ENCODE measurements around the gene SHKBP1. TPM values are rescaled to one million over a fixed set of nuclear protein-coding genes. Genes with fewer than 3 reads are reported as not detected.

SHKBP1 gene
- total RNA-seq, 5 donors from 2014 or later (not counting 1 experiment from before 2014, with no cell fraction given), result 117 to 153 (median 142) TPM

GRCh38 chr19:40601134-40601974, 24.7 kb downstream of the SHKBP1 start, which contains the start of gene LTBP4:
Gene LTBP4, plus strand, starts transcription at chr19:40601369. Its CDS starts 19 bp downstream, at chr19:40601388.
- CTCF ChIA-PET, result interaction anchor here (0.6 to 2.7 kb wide), 6 partner anchors 8 to 466 kb away, joined by 3 to 7 read pairs (median 5); no protein-coding TSS in a partner anchor

GRCh38 chr19:40603071-40603388, 26.4 kb downstream of the SHKBP1 start:
- Histone ChIP-seq H3K27me3 (replicated peaks in 1 of 2; ENCODE audit: control insufficient read depth in 2 of 2, extremely low read depth in 1 of 2, insufficient read depth in 2 of 2, low read length in 1 of 2) (peaks cover 4 to 50% of the 10 kb centered on the region in 2 experiments), H3K27ac (ENCODE audit: low read length) (no peak overlapping the region), H3K36me3 (ENCODE audit: control insufficient read depth in 2 of 2, extremely low read depth in 1 of 2, insufficient read depth in 1 of 2, low read length in 1 of 2) (no peaks in the 10 kb centered on the region), H3K9me3 (no peaks in the 10 kb centered on the region), H3K4me3 (ENCODE audit: control insufficient read depth in 1 of 2, extremely low read depth in 1 of 2, low read length in 1 of 2) (no peak overlapping the region), H3K4me1 (ENCODE audit: control insufficient read depth in 1 of 2, extremely low read depth in 1 of 2, insufficient read depth in 2 of 2, low read length in 2 of 2) (peaks cover 19 to 94% of the 10 kb centered on the region in 2 experiments)
- POLR2A ChIA-PET, result no interaction called here
- Mint-ChIP-seq H3K9me3 (no peaks in the 10 kb centered on the region), H3K4me3 (peak overlapping the region in 2 of 3 donors; percentile 32 to 84), H3K27me3 (peaks cover 17 to 32% of the 10 kb centered on the region in 2 donors), H3K4me1 (peaks cover 67 to 78% (median 72%) of the 10 kb centered on the region in 3 donors), H3K27ac (peak overlapping the region; percentile 79 to 94), H3K36me3 (no peaks in the 10 kb centered on the region)
- no CpG with 5 or more reads among the region's 2 CpGs for WGBS (ENCODE audit: insufficient coverage)
- DNase-seq (no peak), ATAC-seq (replicated peaks in 1 of 4) (no peak)
- CTCF ChIA-PET, result interaction anchor here (0.6 to 3.2 kb wide), 8 partner anchors 14 to 633 kb away, joined by 3 to 28 read pairs (median 6); partner anchors contain the start of genes BLVRB (in 1 of the 2), PSMC4 (in 1 of the 2) and SPTBN4 (in 1 of the 2)

More at GRCh38 chr19:40601134-40601974, 24.7 kb downstream of the SHKBP1 start, which contains the start of gene LTBP4:
- Mint-ChIP-seq H3K9me3 (no peaks in the 10 kb centered on the region), H3K4me3 (peak within 1 kb of the TSS; percentile 46 to 84 (median 47)), H3K4me1 (peaks cover 60 to 73% (median 69%) of the 10 kb centered on the region in 3 donors), H3K27me3 (peaks cover 22 to 40% of the 10 kb centered on the region in 2 donors), H3K36me3 (no peaks in the 10 kb centered on the region), H3K27ac (no peak within 1 kb of the TSS)
- Histone ChIP-seq H3K27ac (ENCODE audit: low read length) (no peak within 1 kb of the TSS), H3K9me3 (no peaks in the 10 kb centered on the region), H3K4me1 (ENCODE audit: control insufficient read depth in 1 of 2, extremely low read depth in 1 of 2, insufficient read depth in 2 of 2, low read length in 2 of 2) (peaks cover 19 to 95% of the 10 kb centered on the region in 2 experiments), H3K27me3 (replicated peaks in 1 of 2; ENCODE audit: control insufficient read depth in 2 of 2, extremely low read depth in 1 of 2, insufficient read depth in 2 of 2, low read length in 1 of 2) (peaks cover 6 to 66% of the 10 kb centered on the region in 2 experiments), H3K4me3 (ENCODE audit: control insufficient read depth in 1 of 2, extremely low read depth in 1 of 2, low read length in 1 of 2) (peak within 1 kb of the TSS; percentile 12 to 58), H3K36me3 (ENCODE audit: control insufficient read depth in 2 of 2, extremely low read depth in 1 of 2, insufficient read depth in 1 of 2, low read length in 1 of 2) (no peaks in the 10 kb centered on the region)
- WGBS (ENCODE audit: insufficient coverage), result 2% methylated on average over 62 of the region's 82 CpGs
- POLR2A ChIA-PET, result interaction anchor here in 1 of 2 donors (0.6 kb wide), 1 partner anchor 1796 kb away, joined by 3 read pairs; no protein-coding TSS in a partner anchor
- ATAC-seq (replicated peaks in 1 of 4), result no peak
- peak in 1 of 35 experiments; percentile 56 for DNase-seq

- Mint-ChIP-seq H3K4me3 (peak overlapping the region; percentile 80 to 84 (median 83)), H3K36me3 (no peaks in the 10 kb centered on the region), H3K9me3 (no peaks in the 10 kb centered on the region), H3K27ac (peak overlapping the region; percentile 79 to 94), H3K4me1 (peaks cover 70 to 76% (median 71%) of the 10 kb centered on the region in 3 donors), H3K27me3 (peaks cover 17 to 29% of the 10 kb centered on the region in 2 donors)
- Histone ChIP-seq H3K4me1 (ENCODE audit: control insufficient read depth in 1 of 2, extremely low read depth in 1 of 2, insufficient read depth in 2 of 2, low read length in 2 of 2) (peaks cover 17 to 94% of the 10 kb centered on the region in 2 experiments), H3K27me3 (replicated peaks in 1 of 2; ENCODE audit: control insufficient read depth in 2 of 2, extremely low read depth in 1 of 2, insufficient read depth in 2 of 2, low read length in 1 of 2) (peaks cover 4 to 45% of the 10 kb centered on the region in 2 experiments), H3K36me3 (ENCODE audit: control insufficient read depth in 2 of 2, extremely low read depth in 1 of 2, insufficient read depth in 1 of 2, low read length in 1 of 2) (no peaks in the 10 kb centered on the region), H3K9me3 (no peaks in the 10 kb centered on the region), H3K4me3 (ENCODE audit: control insufficient read depth in 1 of 2, extremely low read depth in 1 of 2, low read length in 1 of 2) (peak overlapping the region in 1 of 2 donors; percentile 57), H3K27ac (ENCODE audit: low read length) (peak overlapping the region; percentile 43)
- 6% methylated on average over 28 of the region's 43 CpGs for WGBS (ENCODE audit: insufficient coverage)
- ATAC-seq (replicated peaks in 1 of 4), result peak; percentile 70 to 78 (median 72)
- ChIA-PET CTCF (interaction anchor here (0.5 to 3.2 kb wide), 17 partner anchors 12 to 633 kb away, joined by 3 to 28 read pairs (median 3); partner anchors contain the start of genes BLVRB (in 1 of the 2), PSMC4 (in 1 of the 2) and SPTBN4 (in 1 of the 2)), POLR2A (interaction anchor here in 1 of 2 donors (0.6 to 0.8 kb wide), 3 partner anchors 25 to 198 kb away, joined by 3 to 6 read pairs (median 3); no protein-coding TSS in a partner anchor)
- peak; percentile 89 to 98 (median 96) for DNase-seq
These were observed 26.9 kb downstream of the SHKBP1 start for GRCh38 chr19:40603389-40604170.

GRCh38 chr19:40604171-40604646, 27.5 kb downstream of the SHKBP1 start:
- Mint-ChIP-seq H3K36me3 (no peaks in the 10 kb centered on the region), H3K4me1 (peaks cover 70 to 76% (median 74%) of the 10 kb centered on the region in 3 donors), H3K4me3 (peak overlapping the region; percentile 80 to 85 (median 84)), H3K9me3 (no peaks in the 10 kb centered on the region), H3K27ac (peak overlapping the region; percentile 79 to 94), H3K27me3 (peaks cover 17 to 24% of the 10 kb centered on the region in 2 donors)
- DNase-seq (no peak), ATAC-seq (replicated peaks in 1 of 4) (no peak)
- Histone ChIP-seq H3K9me3 (no peaks in the 10 kb centered on the region), H3K4me3 (ENCODE audit: control insufficient read depth in 1 of 2, extremely low read depth in 1 of 2, low read length in 1 of 2) (peak overlapping the region; percentile 46 to 57), H3K27me3 (replicated peaks in 1 of 2; ENCODE audit: control insufficient read depth in 2 of 2, extremely low read depth in 1 of 2, insufficient read depth in 2 of 2, low read length in 1 of 2) (peaks cover 4 to 39% of the 10 kb centered on the region in 2 experiments), H3K27ac (ENCODE audit: low read length) (peak overlapping the region; percentile 43), H3K36me3 (ENCODE audit: control insufficient read depth in 2 of 2, extremely low read depth in 1 of 2, insufficient read depth in 1 of 2, low read length in 1 of 2) (no peaks in the 10 kb centered on the region), H3K4me1 (ENCODE audit: control insufficient read depth in 1 of 2, extremely low read depth in 1 of 2, insufficient read depth in 2 of 2, low read length in 2 of 2) (peaks cover 21 to 94% of the 10 kb centered on the region in 2 experiments)
- WGBS (ENCODE audit: insufficient coverage), result 8% methylated on average over 18 of the region's 18 CpGs
- ChIA-PET CTCF (interaction anchor here (0.5 to 3.2 kb wide), 17 partner anchors 11 to 1160 kb away, joined by 3 to 28 read pairs (median 4); partner anchors contain the start of genes BLVRB (in 1 of the 2), PSMC4 (in 1 of the 2) and SPTBN4 (in 1 of the 2)), POLR2A (interaction anchor here in 1 of 2 donors (0.6 to 0.8 kb wide), 2 partner anchors 26 to 34 kb away, joined by 3 read pairs; no protein-coding TSS in a partner anchor)

- ATAC-seq (replicated peaks in 1 of 4) (no peak), DNase-seq (peak in 2 of 35 experiments; percentile 39 to 43)
- ChIA-PET POLR2A (no interaction called here), CTCF (interaction anchor here (0.5 to 3.2 kb wide), 9 partner anchors 12 to 1160 kb away, joined by 3 to 28 read pairs (median 5); no protein-coding TSS in a partner anchor)
- H3K9me3 ChIP-seq, result no peaks in the 10 kb centered on the region
- peaks cover 67 to 75% (median 71%) of the 10 kb centered on the region in 3 donors for H3K4me1 Mint-ChIP-seq
- 27% methylated on average over 29 of the region's 29 CpGs for WGBS (ENCODE audit: insufficient coverage)
- no peaks in the 10 kb centered on the region for H3K36me3 Mint-ChIP-seq
- H3K4me1 ChIP-seq (ENCODE audit: control insufficient read depth in 1 of 2, extremely low read depth in 1 of 2, insufficient read depth in 2 of 2, low read length in 2 of 2), result peaks cover 24 to 94% of the 10 kb centered on the region in 2 experiments
- peak overlapping the region; percentile 84 to 94 for H3K27ac Mint-ChIP-seq
- H3K9me3 Mint-ChIP-seq, result no peaks in the 10 kb centered on the region
- H3K36me3 ChIP-seq (ENCODE audit: control insufficient read depth in 2 of 2, extremely low read depth in 1 of 2, insufficient read depth in 1 of 2, low read length in 1 of 2), result no peaks in the 10 kb centered on the region
- H3K27ac ChIP-seq (ENCODE audit: low read length), result peak overlapping the region; percentile 75
- H3K4me3 ChIP-seq (ENCODE audit: control insufficient read depth in 1 of 2, extremely low read depth in 1 of 2, low read length in 1 of 2), result peak overlapping the region; percentile 57 to 69
- H3K27me3 Mint-ChIP-seq, result peaks cover 12 to 19% of the 10 kb centered on the region in 2 donors
- peak overlapping the region; percentile 80 to 85 (median 84) for H3K4me3 Mint-ChIP-seq
- H3K27me3 ChIP-seq (replicated peaks in 1 of 2; ENCODE audit: control insufficient read depth in 2 of 2, extremely low read depth in 1 of 2, insufficient read depth in 2 of 2, low read length in 1 of 2), result peaks cover 4 to 33% of the 10 kb centered on the region in 2 experiments
These were observed 28.1 kb downstream of the SHKBP1 start for GRCh38 chr19:40604647-40605215.

Measured in T-cell (primary cell).